Epidermal melanocyte (primary cell): Measurements from ENCODE around the gene NEK5.
"Not testable (repeated sequence)": the region's sequence is repeated elsewhere in the genome, so short reads cannot be mapped to it uniquely, and the experiment has no call there.

ENCODE experiments used
- DNase-seq: peaks from one replicate; pipeline ENCODE4 v3.0.0; 2011; ENCODE audit warnings: low spot score; ENCODE audit not compliant: insufficient read length

NEK5 gene

GRCh38 chr13:52070929-52071523, 57.8 kb downstream of the NEK5 start:
- DNase-seq: no peak

DNA sequence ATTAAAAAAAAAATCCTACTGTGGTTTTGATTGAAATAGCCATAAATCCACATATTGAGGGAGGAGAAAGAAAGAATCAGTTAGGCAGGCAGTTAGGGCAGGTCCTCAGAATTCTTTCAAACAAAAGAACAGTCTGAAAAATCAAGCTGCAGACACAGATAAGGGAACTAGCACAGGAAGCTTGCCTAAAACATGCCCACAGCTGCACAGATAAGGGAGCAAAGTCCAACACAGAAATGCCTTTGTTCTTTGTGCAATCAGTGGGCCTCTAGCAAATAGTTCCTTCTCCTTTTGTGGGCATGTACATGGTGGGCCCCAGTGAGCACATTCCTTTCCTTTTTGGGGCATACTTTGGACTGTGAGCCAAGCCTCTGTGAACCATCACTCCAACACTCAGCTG, 61.6 kb downstream of the NEK5 start:
- no peak for DNase-seq

DNA sequence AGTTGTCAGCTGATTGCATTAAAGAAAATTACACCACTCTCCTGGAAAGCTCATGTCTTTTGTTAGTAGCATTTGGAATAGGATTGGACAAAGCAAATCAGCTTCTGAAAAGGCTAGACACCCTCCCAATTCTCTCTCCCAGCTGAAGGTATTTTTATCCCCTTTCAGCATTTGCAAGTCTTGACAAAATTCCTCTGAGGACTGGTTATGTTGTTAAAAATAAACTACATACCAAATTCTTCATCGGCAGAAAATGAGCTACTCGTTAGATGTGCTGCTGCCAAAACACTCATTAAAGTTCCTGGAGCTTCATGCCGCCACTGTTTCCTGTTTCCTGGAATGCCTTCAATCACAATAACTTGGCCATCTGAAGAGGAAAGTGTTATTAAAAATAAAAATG, 67.3 kb downstream of the NEK5 start:
- DNase-seq: no peak

DNA sequence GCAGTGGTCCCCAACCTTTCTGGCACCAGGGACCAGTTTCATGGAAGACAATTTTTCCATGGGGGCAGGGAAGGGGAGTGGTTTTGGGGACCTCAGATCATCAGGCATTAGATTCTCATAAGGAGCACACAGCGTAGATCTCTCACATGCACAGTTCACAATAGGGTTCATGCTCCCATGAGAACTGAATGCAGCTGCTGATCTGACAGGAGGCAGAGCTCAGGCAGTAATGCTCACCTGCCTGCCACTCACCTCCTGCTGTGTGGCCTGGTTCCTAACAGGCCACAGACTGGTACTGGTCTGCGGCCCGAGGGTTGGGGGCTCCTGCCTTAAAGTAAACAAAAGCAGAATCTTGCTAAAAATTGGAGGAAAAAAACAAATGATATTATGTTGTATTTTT, 67.8 kb downstream of the NEK5 start:
- not testable (repeated sequence) for DNase-seq

DNA sequence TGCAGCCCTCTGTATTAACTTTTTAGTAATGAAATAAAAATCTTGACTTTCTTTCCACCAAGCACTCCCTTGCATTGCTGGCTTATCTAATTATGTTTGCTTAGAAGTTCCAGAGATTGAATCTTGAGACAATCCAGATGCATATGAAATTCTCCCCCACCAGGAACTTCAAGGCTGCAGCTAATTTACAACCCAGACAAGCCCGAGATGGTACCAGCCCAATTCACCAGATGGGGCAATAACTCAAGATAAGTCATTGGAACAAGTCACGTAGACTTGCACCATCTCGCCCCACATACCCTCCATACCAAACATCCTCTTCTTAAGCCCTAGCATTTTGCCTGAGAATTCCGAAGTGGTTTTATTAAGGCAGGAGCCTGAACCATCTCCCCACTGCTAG, 75.4 kb downstream of the NEK5 start:
- DNase-seq: no peak

GRCh38 chr13:52051400-52051799, 77.5 kb downstream of the NEK5 start:
- DNase-seq: no peak

DNA sequence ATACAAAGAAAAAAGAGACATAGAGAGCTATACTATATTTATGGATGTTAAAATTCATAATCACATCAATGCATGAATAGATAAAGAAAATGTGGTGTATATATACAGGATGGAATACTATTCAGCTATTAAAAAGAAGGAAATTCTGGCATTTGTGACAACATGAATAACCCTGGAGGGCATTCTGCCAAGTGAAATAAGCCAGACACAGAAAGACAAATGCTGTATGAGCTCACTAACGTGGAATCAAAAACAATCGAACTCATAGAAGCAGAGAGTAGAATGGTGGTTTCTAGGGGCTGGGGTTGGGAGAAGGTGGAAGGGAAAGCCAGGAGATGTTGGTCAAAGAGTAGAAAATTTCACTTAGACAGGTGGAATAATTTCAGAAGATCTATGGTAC, 80.4 kb downstream of the NEK5 start:
- no peak for DNase-seq

DNA sequence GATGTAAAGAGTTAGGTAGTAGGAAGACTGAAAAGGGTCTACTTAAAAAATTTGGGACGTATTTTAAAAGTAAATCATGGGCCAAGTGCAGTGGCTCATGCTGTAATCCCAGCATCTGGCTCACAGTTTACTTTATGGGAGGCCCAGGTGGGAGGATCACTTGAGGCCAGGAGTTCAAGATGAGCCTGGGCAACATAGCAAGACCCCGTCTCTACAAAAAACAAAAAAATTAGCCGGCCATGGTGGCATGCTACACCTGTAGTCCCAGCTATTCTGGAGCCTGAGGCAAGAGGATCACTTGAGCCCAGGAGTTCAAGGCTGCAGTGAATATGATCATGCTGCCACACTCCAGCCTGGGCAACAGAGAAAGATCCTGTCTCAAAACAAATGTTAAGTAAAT, 81.4 kb downstream of the NEK5 start:
- DNase-seq: no peak

DNA sequence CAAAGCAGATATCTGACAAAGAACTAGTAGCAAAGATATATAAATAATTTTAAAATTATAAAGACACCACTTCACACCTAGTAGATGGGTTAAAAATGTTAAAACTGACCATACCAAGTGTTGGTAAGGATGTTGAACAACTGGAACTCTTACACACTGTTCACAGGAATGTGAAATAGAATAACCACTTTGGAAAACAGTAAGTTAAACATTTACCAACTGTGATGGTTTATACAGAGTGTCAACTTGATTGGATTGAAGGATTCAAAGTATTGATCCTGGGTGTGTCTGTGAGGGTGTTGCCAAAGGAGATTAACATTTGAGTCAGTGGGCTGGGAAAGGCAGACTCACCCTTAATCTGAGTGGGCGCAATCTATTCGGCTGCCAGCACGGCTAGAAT, 85.2 kb downstream of the NEK5 start:
- DNase-seq: no peak

- DNase-seq: no peak
Observed at GRCh38 chr13:52036037-52036436, 92.8 kb downstream of the NEK5 start.

GRCh38 chr13:52034616-52035226, 94.2 kb downstream of the NEK5 start:
- no peak for DNase-seq

GRCh38 chr13:52033039-52033438, 95.8 kb downstream of the NEK5 start:
- DNase-seq: no peak

DNA sequence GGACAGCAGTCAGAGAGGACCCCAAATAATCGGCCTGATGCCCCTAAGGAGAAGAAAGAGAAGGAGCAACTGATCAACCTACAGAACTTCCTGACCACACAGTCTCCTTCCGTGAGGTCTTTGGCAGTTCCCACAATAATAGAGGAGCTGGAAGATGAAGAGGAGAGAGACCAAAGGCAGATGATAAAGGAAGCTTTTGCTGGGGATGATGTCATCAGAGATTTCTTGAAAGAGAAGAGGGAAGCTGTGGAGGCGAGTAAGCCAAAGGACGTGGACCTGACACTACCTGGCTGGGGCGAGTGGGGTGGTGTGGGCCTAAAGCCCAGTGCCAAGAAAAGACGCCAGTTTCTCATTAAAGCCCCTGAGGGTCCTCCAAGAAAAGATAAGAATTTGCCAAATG, 98.5 kb downstream of the NEK5 start:
- not testable (repeated sequence) for DNase-seq

- no peak for DNase-seq
Observed at GRCh38 chr13:52029569-52029968, 99.3 kb downstream of the NEK5 start.

DNA sequence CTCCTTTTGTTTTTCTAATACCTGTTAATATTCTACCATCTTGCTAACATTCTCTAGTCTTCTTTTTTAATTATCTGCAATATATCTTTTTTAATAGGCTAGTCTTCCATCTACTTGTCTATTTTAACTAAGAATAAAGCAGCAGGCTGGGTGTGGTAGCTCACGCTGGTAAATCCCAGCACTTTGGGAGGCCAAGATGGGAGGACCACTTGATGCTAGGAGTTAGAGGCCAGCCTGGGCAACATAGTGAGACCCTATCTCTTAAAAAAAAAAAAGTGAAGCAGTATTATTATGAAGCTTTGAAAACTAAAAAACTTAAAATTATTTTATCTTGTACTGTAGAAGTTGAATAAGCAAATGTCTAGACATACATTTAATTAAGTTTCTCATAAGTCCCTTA, 101.0 kb downstream of the NEK5 start:
- DNase-seq: no peak

DNA sequence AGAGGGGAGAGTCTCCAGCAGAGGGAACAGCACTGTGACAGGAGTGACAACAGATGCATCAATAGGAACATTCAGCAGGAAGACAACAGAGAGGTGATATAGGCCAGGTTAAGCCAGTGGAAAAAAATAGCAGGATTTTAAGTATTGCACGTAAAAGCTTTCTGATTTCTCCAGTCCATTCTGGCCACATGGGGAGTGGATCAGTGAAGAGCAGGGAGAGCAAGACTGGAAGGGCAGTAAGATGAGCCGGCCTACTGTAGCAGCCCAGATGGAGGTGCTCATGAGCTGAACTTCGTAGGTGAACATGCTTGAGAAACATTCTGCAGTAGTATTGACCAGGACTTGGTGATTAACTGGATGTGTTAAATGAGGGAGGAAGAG, 102.6 kb downstream of the NEK5 start:
- DNase-seq: no peak

DNA sequence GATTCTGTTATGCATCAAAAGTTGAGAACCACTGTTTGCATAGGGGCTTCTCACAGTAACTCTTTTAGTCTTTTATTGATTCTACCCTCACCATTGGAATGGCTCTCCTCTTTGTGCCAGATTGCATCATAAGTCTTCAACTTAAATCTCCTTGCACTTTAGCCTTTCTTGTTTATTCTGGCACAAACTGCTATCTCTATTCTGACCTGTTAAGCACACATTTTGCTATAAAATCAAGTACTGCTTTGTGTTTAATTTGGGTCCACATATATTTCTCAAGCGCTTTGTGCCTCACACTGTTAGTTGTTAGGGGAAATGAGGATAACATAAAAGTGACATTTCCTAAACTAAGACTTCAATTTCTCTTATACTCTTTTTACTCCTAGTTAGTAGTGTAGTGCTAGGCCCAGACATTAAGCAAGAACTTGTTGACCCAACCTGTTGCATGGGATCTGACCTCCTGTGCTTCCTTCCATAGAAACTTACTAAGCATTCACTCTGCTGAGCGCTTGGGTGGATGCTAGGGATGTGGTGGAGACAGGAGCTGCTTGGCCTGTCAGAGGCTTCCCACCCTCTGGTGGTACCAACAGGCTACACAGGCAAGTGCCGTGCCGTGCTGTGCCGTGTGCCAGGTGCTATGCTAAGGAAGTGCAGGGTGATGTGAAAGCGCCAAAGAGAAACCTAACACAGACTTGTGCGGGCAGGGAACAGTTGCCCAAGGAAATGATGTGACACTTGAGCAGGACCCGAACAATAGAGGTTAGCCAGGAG, 103.2 kb downstream of the NEK5 start:
- DNase-seq: no peak

- no peak for DNase-seq
Observed at GRCh38 chr13:52024481-52024880, 104.4 kb downstream of the NEK5 start, which contains the start of gene UTP14C. Gene UTP14C (plus strand): TSS chr13:52024691. CDS start chr13:52028805, 4,114 bp downstream.

DNA sequence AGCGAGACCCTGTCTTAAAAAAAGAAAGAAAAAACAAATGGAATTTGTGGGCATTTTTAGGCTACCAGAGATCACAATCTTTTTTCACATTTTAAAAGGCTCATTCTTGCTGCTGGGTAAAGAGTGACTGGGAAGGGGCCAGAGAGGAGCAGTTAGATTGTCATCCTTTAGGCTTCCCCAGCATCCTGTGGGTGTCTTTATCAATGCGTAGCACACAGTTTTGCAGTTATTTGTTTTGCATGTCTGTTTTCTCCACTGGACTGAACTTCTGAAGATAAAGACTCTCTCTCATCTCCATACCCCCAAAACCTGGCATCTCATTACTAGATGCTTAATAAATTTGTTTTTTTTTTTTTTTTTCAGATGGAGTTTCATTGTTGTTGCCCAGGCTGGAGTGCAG, 106.5 kb downstream of the NEK5 start:
- DNase-seq: no peak

GRCh38 chr13:52020191-52020590, 108.7 kb downstream of the NEK5 start:
- DNase-seq: no peak

- no peak for DNase-seq
Observed at GRCh38 chr13:52016296-52016695, 112.6 kb downstream of the NEK5 start.

GRCh38 chr13:52012512-52012836, 116.4 kb downstream of the NEK5 start:
- no peak for DNase-seq
